ENCODE results near the gene TBX18. TPM values are rescaled to one million over a fixed set of nuclear protein-coding genes. Genes with fewer than 3 reads are reported as not detected.

Gene TBX18
- total RNA-seq, 2 experiments from 2014 or later: not detected

GRCh38 chr6:84791927-84792326 lies 27.5 kb upstream of the TBX18 start:
- no peaks in the 10 kb centered on the region for H3K9me3 Mint-ChIP-seq
- H3K4me1 Mint-ChIP-seq (ENCODE audit: low read depth): no peaks in the 10 kb centered on the region
- H3K36me3 Mint-ChIP-seq (ENCODE audit: low read depth): no peaks in the 10 kb centered on the region
- peaks cover 3% of the 10 kb centered on the region for H3K27me3 Mint-ChIP-seq
- DNase-seq: no peak
- no peak overlapping the region for H3K4me3 Mint-ChIP-seq
- ATAC-seq: no peak
- CTCF ChIA-PET: no interaction called here
- no peak overlapping the region for H3K27ac Mint-ChIP-seq
- intact Hi-C loops (cut with micrococcal nuclease): no loop called here
- TF ChIP-seq, protein P1, sequence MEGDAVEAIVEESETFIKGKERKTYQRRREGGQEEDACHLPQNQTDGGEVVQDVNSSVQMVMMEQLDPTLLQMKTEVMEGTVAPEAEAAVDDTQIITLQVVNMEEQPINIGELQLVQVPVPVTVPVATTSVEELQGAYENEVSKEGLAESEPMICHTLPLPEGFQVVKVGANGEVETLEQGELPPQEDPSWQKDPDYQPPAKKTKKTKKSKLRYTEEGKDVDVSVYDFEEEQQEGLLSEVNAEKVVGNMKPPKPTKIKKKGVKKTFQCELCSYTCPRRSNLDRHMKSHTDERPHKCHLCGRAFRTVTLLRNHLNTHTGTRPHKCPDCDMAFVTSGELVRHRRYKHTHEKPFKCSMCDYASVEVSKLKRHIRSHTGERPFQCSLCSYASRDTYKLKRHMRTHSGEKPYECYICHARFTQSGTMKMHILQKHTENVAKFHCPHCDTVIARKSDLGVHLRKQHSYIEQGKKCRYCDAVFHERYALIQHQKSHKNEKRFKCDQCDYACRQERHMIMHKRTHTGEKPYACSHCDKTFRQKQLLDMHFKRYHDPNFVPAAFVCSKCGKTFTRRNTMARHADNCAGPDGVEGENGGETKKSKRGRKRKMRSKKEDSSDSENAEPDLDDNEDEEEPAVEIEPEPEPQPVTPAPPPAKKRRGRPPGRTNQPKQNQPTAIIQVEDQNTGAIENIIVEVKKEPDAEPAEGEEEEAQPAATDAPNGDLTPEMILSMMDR (IDR thresholded peaks at IDR 0.05): no peak
- POLR2A ChIA-PET: no interaction called here

- ChIA-PET POLR2A (no interaction called here), CTCF (no interaction called here)
- intact Hi-C loops (cut with micrococcal nuclease): no loop called here
- TF ChIP-seq, protein P1 (IDR thresholded peaks at IDR 0.05): no peak
- Mint-ChIP-seq H3K4me3 (no peak overlapping the region), H3K4me1 (ENCODE audit: low read depth) (no peaks in the 10 kb centered on the region), H3K9me3 (no peaks in the 10 kb centered on the region), H3K36me3 (ENCODE audit: low read depth) (no peaks in the 10 kb centered on the region), H3K27ac (no peak overlapping the region), H3K27me3 (peaks cover 3% of the 10 kb centered on the region)
- no peak for DNase-seq
- no peak for ATAC-seq
Observed at GRCh38 chr6:84791233-84791632, 26.8 kb upstream of the TBX18 start.

DNA sequence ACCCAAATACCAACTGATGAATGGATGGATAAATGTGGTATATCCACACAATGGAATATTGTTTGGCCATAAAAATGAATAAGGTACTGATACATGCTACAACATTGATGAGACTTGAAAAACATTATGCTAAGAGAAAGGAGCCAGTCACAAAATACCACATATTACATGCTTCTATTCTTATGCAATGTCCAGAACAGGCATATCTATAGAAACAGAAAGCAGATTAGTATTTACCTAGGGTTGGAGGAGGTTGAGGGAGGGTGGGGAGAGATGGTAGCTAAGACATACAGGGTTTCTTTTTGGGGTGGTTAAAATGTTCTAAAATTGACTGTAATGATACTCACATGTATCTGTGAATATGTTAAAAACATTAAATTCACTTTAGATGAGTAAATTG lies 24.8 kb upstream of the TBX18 start:
- Mint-ChIP-seq H3K36me3 (ENCODE audit: low read depth) (no peaks in the 10 kb centered on the region), H3K27me3 (no peaks in the 10 kb centered on the region), H3K4me1 (ENCODE audit: low read depth) (no peaks in the 10 kb centered on the region), H3K27ac (no peak overlapping the region), H3K4me3 (no peak overlapping the region), H3K9me3 (no peaks in the 10 kb centered on the region)
- POLR2A ChIA-PET: no interaction called here
- no peak for DNase-seq
- intact Hi-C loops (cut with micrococcal nuclease): no loop called here
- no peak for ATAC-seq
- TF ChIP-seq, protein P1 (IDR thresholded peaks at IDR 0.05): no peak
- CTCF ChIA-PET: no interaction called here

DNA sequence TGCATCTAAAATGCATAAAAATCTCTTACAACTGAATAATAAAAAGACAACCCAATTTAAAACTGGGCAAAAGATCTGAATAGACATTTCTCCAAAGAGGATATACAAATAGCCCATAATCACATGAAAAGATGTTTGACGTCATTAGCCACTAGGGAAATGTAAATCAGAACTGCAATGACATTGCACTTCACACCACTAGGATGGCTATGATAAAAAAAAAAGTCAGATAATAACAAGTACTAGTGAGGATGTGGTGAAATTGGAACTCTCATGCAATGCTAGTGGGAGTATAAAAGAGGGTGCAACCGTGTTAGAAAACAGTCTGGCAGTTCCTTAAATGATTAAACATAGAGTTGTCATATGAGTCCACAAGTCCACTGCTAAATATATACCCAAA lies 24.3 kb upstream of the TBX18 start:
- Mint-ChIP-seq H3K9me3 (no peaks in the 10 kb centered on the region), H3K4me3 (no peak overlapping the region), H3K4me1 (ENCODE audit: low read depth) (no peaks in the 10 kb centered on the region), H3K36me3 (ENCODE audit: low read depth) (no peaks in the 10 kb centered on the region), H3K27ac (no peak overlapping the region), H3K27me3 (no peaks in the 10 kb centered on the region)
- POLR2A ChIA-PET: no interaction called here
- CTCF ChIA-PET: no interaction called here
- DNase-seq: no peak
- TF ChIP-seq, protein P1 (IDR thresholded peaks at IDR 0.05): no peak
- ATAC-seq: no peak
- intact Hi-C loops (cut with micrococcal nuclease): no loop called here

- POLR2A ChIA-PET: no interaction called here
- Mint-ChIP-seq H3K27ac (no peak overlapping the region), H3K4me1 (ENCODE audit: low read depth) (no peaks in the 10 kb centered on the region), H3K36me3 (ENCODE audit: low read depth) (no peaks in the 10 kb centered on the region), H3K27me3 (peaks cover 8% of the 10 kb centered on the region), H3K4me3 (no peak overlapping the region), H3K9me3 (no peaks in the 10 kb centered on the region)
- DNase-seq (no peak), ATAC-seq (no peak)
- CTCF ChIA-PET: no interaction called here
- TF ChIP-seq, protein P1 (IDR thresholded peaks at IDR 0.05): no peak
- intact Hi-C loops (cut with micrococcal nuclease): no loop called here
Observed at GRCh38 chr6:84785671-84786070, 21.3 kb upstream of the TBX18 start.
